ENCODE data around the gene ADAM21.
"Not testable (repeated sequence)": the region's sequence is repeated elsewhere in the genome, so short reads cannot be mapped to it uniquely, and the experiment has no call there.

Gene ADAM21

GRCh38 chr14:70442750-70443149 lies 9.2 kb upstream of the ADAM21 start:
- Histone ChIP-seq H3K4me3 (ENCODE audit: low read length) (no peak overlapping the region), H3K36me3 (ENCODE audit: control insufficient read depth, insufficient read depth, low read length) (no peaks in the 10 kb centered on the region), H3K27me3 (ENCODE audit: control insufficient read depth, insufficient read depth, low read length) (no peaks in the 10 kb centered on the region), H3K9ac (ENCODE audit: low read length) (no peak overlapping the region), H3K27ac (ENCODE audit: low read depth, low read length) (no peak overlapping the region), H3K4me1 (ENCODE audit: control insufficient read depth, insufficient read depth, low read length) (no peaks in the 10 kb centered on the region)

DNA sequence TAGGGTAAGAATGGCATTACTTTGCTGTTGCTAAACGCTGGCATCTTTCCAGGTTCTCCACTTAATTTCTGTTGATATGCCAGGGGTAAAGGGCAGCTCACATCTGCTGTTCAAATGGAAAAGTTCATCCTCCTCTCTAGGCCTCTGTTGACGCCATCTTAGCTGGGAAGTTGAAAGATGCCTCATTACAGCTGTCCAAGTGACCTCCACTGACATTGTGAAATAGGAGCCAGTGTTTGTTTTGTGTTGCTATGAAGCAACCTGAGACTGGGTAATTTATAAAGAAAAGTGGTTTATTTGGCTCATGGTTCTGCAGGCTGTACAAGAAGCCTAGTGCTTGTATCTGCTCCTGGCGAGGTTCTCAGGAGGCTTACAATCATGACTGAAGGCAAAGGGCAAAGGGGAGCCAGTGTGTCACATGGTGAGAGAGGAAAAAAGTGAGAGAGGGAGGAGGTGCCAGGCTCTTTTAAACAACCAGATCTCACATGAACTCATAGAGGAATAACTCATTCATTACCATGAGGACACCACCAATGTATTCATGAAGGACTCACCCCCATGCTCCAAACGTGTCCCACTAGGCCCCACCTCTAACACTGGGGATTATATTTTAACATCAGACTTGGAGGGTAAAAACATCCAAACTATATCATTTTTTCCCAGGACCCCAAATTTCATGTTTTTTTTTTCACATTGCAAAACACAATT lies 3.2 kb upstream of the ADAM21 start:
- Histone ChIP-seq H3K27me3 (ENCODE audit: control insufficient read depth, insufficient read depth, low read length) (no peaks in the 10 kb centered on the region), H3K4me3 (ENCODE audit: low read length) (no peak overlapping the region), H3K36me3 (ENCODE audit: control insufficient read depth, insufficient read depth, low read length) (no peaks in the 10 kb centered on the region), H3K27ac (ENCODE audit: low read depth, low read length) (no peak overlapping the region), H3K9ac (ENCODE audit: low read length) (no peak overlapping the region), H3K4me1 (ENCODE audit: control insufficient read depth, insufficient read depth, low read length) (no peaks in the 10 kb centered on the region)

DNA sequence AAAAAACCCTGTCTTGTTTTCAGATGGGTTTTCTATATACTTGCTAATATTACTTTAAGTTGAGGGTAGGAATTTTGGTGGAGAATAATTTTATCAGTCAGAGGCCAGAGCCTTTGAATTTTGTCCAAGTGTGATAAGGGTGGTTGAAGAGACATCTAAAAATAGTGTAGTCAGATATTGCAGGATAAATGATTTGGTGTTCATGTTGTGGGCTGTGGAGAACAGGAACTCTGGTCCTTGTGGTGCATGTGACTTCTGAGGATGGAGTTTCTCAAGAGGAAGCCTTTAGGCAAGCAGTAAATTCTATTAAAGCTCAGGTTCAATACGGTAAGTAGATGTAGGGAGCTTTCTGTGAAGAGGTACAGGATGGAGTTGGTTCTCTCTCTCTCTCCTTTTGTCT lies 2.8 kb downstream of the ADAM21 start:
- Histone ChIP-seq H3K27ac (ENCODE audit: low read depth, low read length) (no peak overlapping the region), H3K4me1 (ENCODE audit: control insufficient read depth, insufficient read depth, low read length) (no peaks in the 10 kb centered on the region), H3K27me3 (ENCODE audit: control insufficient read depth, insufficient read depth, low read length) (no peaks in the 10 kb centered on the region), H3K9ac (ENCODE audit: low read length) (no peak overlapping the region), H3K36me3 (ENCODE audit: control insufficient read depth, insufficient read depth, low read length) (no peaks in the 10 kb centered on the region), H3K4me3 (ENCODE audit: low read length) (no peak overlapping the region)

DNA sequence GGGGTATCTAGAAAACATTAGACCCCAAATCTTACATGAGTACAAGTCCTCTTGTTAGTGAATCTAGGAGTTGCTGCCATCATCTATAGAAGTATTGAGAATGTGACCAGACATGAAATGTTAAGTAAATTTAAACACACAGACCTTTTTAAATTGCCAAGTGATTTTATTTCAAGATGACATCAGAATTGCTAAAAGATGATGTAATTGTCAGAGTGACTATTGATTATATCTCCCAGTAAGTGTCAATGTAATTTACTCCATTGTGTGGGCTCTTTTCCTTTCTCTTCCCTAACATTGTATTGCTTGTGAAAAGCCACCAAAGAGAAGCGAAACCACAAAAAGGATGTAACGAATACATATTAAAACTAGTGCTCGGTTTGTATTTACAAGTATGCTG lies 16.8 kb downstream of the ADAM21 start:
- H3K27ac ChIP-seq (ENCODE audit: low read depth, low read length) = no peak overlapping the region
- no peak overlapping the region for H3K9ac ChIP-seq (ENCODE audit: low read length)
- H3K36me3 ChIP-seq (ENCODE audit: control insufficient read depth, insufficient read depth, low read length) = no peaks in the 10 kb centered on the region
- no peaks in the 10 kb centered on the region for H3K4me1 ChIP-seq (ENCODE audit: control insufficient read depth, insufficient read depth, low read length)
- no peaks in the 10 kb centered on the region for H3K27me3 ChIP-seq (ENCODE audit: control insufficient read depth, insufficient read depth, low read length)
- H3K4me3 ChIP-seq (ENCODE audit: low read length) = no peak overlapping the region

- H3K4me3 ChIP-seq (ENCODE audit: low read length); H3K36me3 ChIP-seq (ENCODE audit: control insufficient read depth, insufficient read depth, low read length); H3K9ac ChIP-seq (ENCODE audit: low read length); H3K27me3 ChIP-seq (ENCODE audit: control insufficient read depth, insufficient read depth, low read length); H3K4me1 ChIP-seq (ENCODE audit: control insufficient read depth, insufficient read depth, low read length); H3K27ac ChIP-seq (ENCODE audit: low read depth, low read length): not testable (repeated sequence)
Observed at GRCh38 chr14:70470863-70471563, 19.0 kb downstream of the ADAM21 start.

DNA sequence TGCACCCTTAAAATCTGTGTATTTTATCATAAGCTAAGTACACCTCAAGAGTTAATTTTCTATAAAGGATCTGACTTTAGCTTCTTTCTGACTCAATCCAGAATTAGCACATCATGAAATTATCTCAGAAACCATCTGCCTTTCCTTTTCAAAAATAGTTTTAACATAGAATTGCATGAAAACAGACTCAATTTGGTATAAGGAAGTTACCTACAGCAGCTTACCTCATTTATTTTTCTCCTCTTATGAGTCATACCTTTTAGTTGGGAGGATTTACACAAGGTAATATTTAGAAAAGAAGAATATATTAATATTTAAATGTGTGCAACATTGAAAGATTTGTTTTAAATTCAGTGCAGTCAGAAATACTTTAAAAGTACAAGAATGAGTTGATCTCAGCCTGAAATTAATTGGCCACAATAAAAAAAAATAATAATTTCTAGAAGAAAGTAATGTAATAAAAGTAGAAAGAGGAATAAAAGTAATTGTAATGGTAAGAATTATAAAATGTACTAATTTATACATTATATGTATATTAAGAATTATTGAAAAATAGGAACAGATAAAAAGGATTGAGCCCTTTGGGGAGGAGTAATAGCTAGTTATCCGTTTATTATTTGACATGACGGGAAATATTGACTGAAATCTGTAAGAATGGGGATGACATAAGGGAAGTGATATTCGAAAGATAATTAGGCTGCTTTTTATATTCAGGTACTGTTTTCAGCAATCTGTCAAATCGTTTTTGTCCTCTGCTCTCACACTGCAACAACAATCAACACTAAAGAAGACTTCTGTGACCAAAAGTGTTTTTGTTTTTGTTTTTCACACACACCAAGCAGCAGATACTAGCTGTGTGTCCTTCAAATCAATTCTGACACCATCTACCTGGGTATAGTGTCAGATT lies 20.5 kb downstream of the ADAM21 start:
- Histone ChIP-seq H3K4me3 (ENCODE audit: low read length) (no peak overlapping the region), H3K27me3 (ENCODE audit: control insufficient read depth, insufficient read depth, low read length) (no peaks in the 10 kb centered on the region), H3K27ac (ENCODE audit: low read depth, low read length) (no peak overlapping the region), H3K36me3 (ENCODE audit: control insufficient read depth, insufficient read depth, low read length) (no peaks in the 10 kb centered on the region), H3K9ac (ENCODE audit: low read length) (no peak overlapping the region), H3K4me1 (ENCODE audit: control insufficient read depth, insufficient read depth, low read length) (no peaks in the 10 kb centered on the region)

GRCh38 chr14:70473825-70474224 lies 21.9 kb downstream of the ADAM21 start:
- no peaks in the 10 kb centered on the region for H3K36me3 ChIP-seq (ENCODE audit: control insufficient read depth, insufficient read depth, low read length)
- H3K4me1 ChIP-seq (ENCODE audit: control insufficient read depth, insufficient read depth, low read length) = no peaks in the 10 kb centered on the region
- H3K4me3 ChIP-seq (ENCODE audit: low read length) = no peak overlapping the region
- H3K27me3 ChIP-seq (ENCODE audit: control insufficient read depth, insufficient read depth, low read length) = no peaks in the 10 kb centered on the region
- no peak overlapping the region for H3K9ac ChIP-seq (ENCODE audit: low read length)
- no peak overlapping the region for H3K27ac ChIP-seq (ENCODE audit: low read depth, low read length)

GRCh38 chr14:70475459-70475858 lies 23.5 kb downstream of the ADAM21 start:
- not testable (repeated sequence) for H3K27me3 ChIP-seq (ENCODE audit: control insufficient read depth, insufficient read depth, low read length); H3K9ac ChIP-seq (ENCODE audit: low read length); H3K4me1 ChIP-seq (ENCODE audit: control insufficient read depth, insufficient read depth, low read length); H3K4me3 ChIP-seq (ENCODE audit: low read length); H3K36me3 ChIP-seq (ENCODE audit: control insufficient read depth, insufficient read depth, low read length); H3K27ac ChIP-seq (ENCODE audit: low read depth, low read length)

DNA sequence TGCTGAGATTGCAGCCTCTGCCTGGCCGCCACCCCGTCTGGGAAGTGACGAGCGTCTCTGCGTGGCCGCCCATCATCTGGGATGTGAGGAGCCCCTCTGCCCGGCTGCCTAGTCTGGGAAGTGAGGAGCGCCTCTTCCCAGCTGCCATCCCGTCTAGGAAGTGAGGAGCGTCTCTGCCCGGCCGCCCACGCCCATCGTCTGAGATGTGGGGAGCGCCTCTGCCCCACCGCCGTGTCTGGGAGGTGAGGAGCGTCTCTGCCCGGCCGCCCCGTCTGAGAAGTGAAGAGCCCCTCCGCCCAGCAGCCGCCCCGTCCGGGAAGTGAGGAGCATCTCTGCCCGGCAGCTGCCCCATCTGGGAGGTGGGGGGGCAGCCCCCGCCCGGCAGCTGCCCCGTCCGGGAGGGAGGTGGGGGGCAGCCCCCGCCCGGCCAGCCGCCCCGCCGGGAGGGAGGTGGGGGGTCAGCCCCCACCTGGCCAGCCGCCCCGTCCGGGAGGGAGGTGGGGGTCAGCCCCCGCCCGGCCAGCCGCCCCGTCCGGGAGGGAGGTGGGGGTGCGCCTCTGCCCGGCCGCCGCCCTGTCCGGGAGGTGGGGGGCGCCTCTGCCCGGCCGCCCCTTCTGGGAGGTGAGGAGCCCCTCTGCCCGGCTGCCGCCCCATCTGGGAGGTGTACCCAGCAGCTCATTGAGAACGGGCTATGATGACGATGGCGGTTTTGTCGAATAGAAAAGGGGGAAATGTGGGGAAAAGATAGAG lies 25.6 kb downstream of the ADAM21 start:
- H3K4me1 ChIP-seq (ENCODE audit: control insufficient read depth, insufficient read depth, low read length); H3K27me3 ChIP-seq (ENCODE audit: control insufficient read depth, insufficient read depth, low read length); H3K27ac ChIP-seq (ENCODE audit: low read depth, low read length); H3K4me3 ChIP-seq (ENCODE audit: low read length); H3K9ac ChIP-seq (ENCODE audit: low read length); H3K36me3 ChIP-seq (ENCODE audit: control insufficient read depth, insufficient read depth, low read length): not testable (repeated sequence)

- H3K27ac ChIP-seq (ENCODE audit: low read depth, low read length) = no peak overlapping the region
- H3K4me3 ChIP-seq (ENCODE audit: low read length) = no peak overlapping the region
- H3K9ac ChIP-seq (ENCODE audit: low read length) = no peak overlapping the region
- H3K4me1 ChIP-seq (ENCODE audit: control insufficient read depth, insufficient read depth, low read length) = no peaks in the 10 kb centered on the region
- no peaks in the 10 kb centered on the region for H3K36me3 ChIP-seq (ENCODE audit: control insufficient read depth, insufficient read depth, low read length)
- no peaks in the 10 kb centered on the region for H3K27me3 ChIP-seq (ENCODE audit: control insufficient read depth, insufficient read depth, low read length)
Observed at GRCh38 chr14:70489579-70490200, 37.7 kb downstream of the ADAM21 start.

DNA sequence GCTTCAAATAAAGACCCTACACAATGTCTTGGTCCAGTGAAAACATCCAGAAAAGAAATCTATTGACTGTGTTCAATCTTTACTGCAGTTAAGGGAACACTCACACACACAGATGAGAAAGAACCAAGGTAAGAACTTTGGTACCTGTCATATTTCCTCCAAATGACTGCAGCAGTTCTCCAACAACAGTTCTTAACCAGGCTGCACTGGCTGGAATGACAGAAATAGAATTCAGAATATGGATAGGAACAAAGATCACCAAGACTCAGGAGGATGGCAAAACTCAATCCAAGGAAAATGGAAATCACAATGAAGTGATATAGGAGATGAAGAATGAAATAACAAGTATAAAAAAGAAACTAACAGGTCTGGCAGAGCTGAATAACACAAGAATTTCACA lies 46.2 kb downstream of the ADAM21 start:
- Histone ChIP-seq H3K9ac (ENCODE audit: low read length) (no peak overlapping the region), H3K4me1 (ENCODE audit: control insufficient read depth, insufficient read depth, low read length) (no peaks in the 10 kb centered on the region), H3K4me3 (ENCODE audit: low read length) (no peak overlapping the region), H3K27me3 (ENCODE audit: control insufficient read depth, insufficient read depth, low read length) (no peaks in the 10 kb centered on the region), H3K27ac (ENCODE audit: low read depth, low read length) (no peak overlapping the region), H3K36me3 (ENCODE audit: control insufficient read depth, insufficient read depth, low read length) (no peaks in the 10 kb centered on the region)
